ENCODE measurements around the gene MAPRE3.

DNA sequence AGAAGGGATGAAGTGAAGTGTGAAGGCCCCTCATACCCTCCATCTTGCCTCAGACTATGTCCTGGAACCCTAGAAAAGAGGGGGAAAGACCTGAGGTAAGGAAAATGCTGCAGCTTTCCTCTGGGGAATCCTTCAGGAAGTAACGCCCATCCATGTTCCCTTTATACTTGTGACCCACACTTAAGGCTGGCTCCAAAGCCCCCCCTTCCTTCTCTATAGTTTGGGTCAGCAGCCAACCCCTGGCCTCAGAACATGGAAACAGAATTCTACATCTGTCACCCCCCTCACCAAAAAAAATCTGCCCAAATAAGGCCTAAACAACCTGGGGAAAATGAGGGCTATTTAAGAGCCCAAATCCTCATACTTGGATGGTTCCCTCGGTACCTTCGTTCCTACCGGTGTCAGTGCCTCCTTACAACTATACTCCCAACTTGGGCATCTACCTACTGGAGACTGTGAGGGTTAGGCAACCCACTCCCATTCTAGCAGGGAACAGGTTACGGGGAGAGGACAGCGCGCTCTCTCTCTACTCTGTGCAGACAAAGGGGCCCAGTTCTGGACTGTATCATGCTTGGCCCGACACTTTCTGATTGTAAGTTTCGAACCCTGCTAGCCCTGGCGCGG lies 100.3 kb downstream of the MAPRE3 start:
- TF ChIP-seq, protein P1, sequence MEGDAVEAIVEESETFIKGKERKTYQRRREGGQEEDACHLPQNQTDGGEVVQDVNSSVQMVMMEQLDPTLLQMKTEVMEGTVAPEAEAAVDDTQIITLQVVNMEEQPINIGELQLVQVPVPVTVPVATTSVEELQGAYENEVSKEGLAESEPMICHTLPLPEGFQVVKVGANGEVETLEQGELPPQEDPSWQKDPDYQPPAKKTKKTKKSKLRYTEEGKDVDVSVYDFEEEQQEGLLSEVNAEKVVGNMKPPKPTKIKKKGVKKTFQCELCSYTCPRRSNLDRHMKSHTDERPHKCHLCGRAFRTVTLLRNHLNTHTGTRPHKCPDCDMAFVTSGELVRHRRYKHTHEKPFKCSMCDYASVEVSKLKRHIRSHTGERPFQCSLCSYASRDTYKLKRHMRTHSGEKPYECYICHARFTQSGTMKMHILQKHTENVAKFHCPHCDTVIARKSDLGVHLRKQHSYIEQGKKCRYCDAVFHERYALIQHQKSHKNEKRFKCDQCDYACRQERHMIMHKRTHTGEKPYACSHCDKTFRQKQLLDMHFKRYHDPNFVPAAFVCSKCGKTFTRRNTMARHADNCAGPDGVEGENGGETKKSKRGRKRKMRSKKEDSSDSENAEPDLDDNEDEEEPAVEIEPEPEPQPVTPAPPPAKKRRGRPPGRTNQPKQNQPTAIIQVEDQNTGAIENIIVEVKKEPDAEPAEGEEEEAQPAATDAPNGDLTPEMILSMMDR (conservative IDR thresholded peaks at IDR 0.05) = no peak
- no peak for TF ChIP-seq ZFX (IDR thresholded peaks at IDR 0.05)

Data from C4-2B (cell line).